SK-N-MC (cell line): Measurements from ENCODE around the gene PTPN7.

Source experiments
- EZH2 ChIP-seq: fragments of 200-600 bp; sonication (generic); IDR thresholded peaks from one replicate; pipeline ENCODE4 v1.6.1; 2017; ENCODE audit warnings: antibody characterized with exemption
- POLR2AphosphoS5 ChIP-seq: IDR thresholded peaks from 2 replicates; pipeline ENCODE4 v1.6.1; 2012; ENCODE audit warnings: mild to moderate bottlenecking, low read depth, low read length, borderline replicate concordance

GRCh38 chr1:202106340-202107254 lies 53.8 kb downstream of the PTPN7 start:
- TF ChIP-seq POLR2AphosphoS5 (no peak), EZH2 (no peak)
